ENCODE data around the gene CFLAR.

DNA sequence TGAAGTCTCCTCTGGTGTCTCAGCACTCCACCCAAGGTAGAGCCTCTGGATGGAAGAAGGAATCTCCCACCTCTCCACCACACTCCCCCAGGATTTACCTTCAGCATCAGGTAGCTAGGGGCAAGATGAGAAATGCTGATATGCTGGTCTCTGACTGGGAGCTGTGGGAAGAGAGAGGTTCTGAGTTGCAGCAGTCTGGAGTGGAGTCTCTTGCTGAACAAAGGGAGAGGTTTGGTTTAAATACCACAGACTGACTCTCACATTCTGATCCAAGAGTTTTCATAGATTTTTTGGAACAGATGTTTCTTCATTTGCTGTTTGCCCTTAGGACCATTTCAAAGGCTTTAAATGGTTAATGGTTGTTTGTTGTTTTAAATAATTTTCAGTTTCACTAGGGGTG, 1.1 kb upstream of the CFLAR start:
- TF ChIP-seq POLR2AphosphoS5 (IDR thresholded peaks at IDR 0.05): no peak
- TF ChIP-seq, protein P1, sequence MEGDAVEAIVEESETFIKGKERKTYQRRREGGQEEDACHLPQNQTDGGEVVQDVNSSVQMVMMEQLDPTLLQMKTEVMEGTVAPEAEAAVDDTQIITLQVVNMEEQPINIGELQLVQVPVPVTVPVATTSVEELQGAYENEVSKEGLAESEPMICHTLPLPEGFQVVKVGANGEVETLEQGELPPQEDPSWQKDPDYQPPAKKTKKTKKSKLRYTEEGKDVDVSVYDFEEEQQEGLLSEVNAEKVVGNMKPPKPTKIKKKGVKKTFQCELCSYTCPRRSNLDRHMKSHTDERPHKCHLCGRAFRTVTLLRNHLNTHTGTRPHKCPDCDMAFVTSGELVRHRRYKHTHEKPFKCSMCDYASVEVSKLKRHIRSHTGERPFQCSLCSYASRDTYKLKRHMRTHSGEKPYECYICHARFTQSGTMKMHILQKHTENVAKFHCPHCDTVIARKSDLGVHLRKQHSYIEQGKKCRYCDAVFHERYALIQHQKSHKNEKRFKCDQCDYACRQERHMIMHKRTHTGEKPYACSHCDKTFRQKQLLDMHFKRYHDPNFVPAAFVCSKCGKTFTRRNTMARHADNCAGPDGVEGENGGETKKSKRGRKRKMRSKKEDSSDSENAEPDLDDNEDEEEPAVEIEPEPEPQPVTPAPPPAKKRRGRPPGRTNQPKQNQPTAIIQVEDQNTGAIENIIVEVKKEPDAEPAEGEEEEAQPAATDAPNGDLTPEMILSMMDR (IDR thresholded peaks at IDR 0.05; ENCODE audit: poor library complexity, severe bottlenecking): no peak
- no peak for TF ChIP-seq MXI1 (conservative IDR thresholded peaks at IDR 0.05; ENCODE audit: poor library complexity, severe bottlenecking)
- TF ChIP-seq EZH2 (IDR thresholded peaks at IDR 0.05; ENCODE audit: borderline replicate concordance, insufficient read depth, low read length, poor library complexity, severe bottlenecking): no peak
- TF ChIP-seq SMC3 (conservative IDR thresholded peaks at IDR 0.05; ENCODE audit: poor library complexity): no peak
- no peak for TF ChIP-seq TAF1 (IDR thresholded peaks at IDR 0.05; ENCODE audit: low read depth)

Measured in neural cell (in vitro differentiated cells).